Effector memory CD4-positive, alpha-beta T cell (primary cell): ENCODE results near the gene FIS1.
"Not testable (repeated sequence)": the region's sequence is repeated elsewhere in the genome, so short reads cannot be mapped to it uniquely, and the experiment has no call there.

ENCODE experiments used
- DNase-seq, 3 donors: peaks; one replicate each; pipeline ENCODE4 v3.0.0-alpha.2; 2020
- H3K27ac ChIP-seq: 2 replicates; pipeline ENCODE4 v1.7.0; 2013; ENCODE audit warnings: mild to moderate bottlenecking, low read length, moderate library complexity; ENCODE audit not compliant: insufficient read depth, poor library complexity, severe bottlenecking
- H3K27me3 ChIP-seq: replicated peaks from 2 replicates; pipeline ENCODE4 v1.7.0; 2013; ENCODE audit warnings: mild to moderate bottlenecking, low read length; ENCODE audit not compliant: insufficient read depth, control insufficient read depth, poor library complexity, severe bottlenecking
- H3K36me3 ChIP-seq: 2 replicates; pipeline ENCODE4 v1.7.0; 2013; ENCODE audit warnings: mild to moderate bottlenecking, low read length, moderate library complexity; ENCODE audit not compliant: control insufficient read depth, insufficient read depth
- H3K4me1 ChIP-seq: 2 replicates; pipeline ENCODE4 v1.7.0; 2013; ENCODE audit warnings: low read length, mild to moderate bottlenecking; ENCODE audit not compliant: control insufficient read depth, insufficient read depth, poor library complexity, severe bottlenecking
- H3K4me3 ChIP-seq: 2 replicates; pipeline ENCODE4 v1.7.0; 2013; ENCODE audit warnings: low read length, low read depth, mild to moderate bottlenecking; ENCODE audit not compliant: insufficient read depth, poor library complexity, severe bottlenecking
- H3K9me3 ChIP-seq: 2 replicates; pipeline ENCODE4 v1.7.0; 2013; ENCODE audit warnings: mild to moderate bottlenecking, low read length, moderate library complexity; ENCODE audit not compliant: control insufficient read depth
- total RNA-seq, 3 donors: gene quantifications; one replicate each; lab custom pipeline; 2026; lab: John Stamatoyannopoulos, UW

Gene FIS1
- total RNA-seq: 29.9 to 39.9 (median 39.1) reads per million in 3 donors

DNA sequence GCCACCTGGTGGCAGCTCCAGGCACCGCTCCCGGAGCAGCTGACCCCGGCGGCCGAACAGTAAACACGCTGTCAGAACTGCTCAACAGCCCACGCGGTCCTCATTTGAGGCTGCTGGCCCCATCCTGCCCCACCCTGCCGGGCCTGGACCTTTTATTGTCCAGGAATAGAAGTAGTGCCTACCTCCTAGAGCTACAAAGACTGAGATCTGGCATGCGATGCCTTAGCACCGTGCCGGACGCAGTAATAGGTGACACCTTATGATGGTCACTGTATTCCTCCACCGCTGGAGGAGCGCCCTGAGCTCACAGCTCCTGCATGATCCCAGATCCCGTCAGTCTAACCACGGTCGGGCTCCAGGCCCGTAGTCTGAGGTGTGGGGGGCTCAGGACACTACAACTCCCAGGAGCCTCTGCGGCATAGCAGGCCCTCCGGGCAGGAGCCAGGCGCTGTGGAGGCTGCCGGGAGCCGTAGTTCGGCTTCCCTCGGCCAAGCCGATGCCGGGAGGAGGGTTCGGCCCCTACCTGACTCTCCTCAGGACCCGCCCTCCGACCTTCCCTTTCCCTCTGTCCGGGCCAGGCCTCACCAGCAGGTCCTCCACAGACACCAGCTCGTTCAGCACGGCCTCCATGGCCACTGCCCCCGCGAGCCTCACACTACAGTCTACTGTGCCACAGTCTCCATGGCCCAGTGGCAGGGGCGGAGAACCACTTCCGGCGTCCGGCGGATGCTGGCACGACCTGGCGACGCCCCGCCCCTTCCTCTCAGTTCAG, at the start of gene FIS1:
Gene FIS1, minus strand, starts transcription at position 707 of the 772 bp plus-strand sequence. Its CDS starts 77 bp downstream, at position 630.
- H3K4me3 ChIP-seq: peak within 1 kb of the TSS; percentile 74
- H3K36me3 ChIP-seq: peaks cover 15% of the 10 kb centered on the region
- H3K9me3 ChIP-seq: no peaks in the 10 kb centered on the region
- H3K27ac ChIP-seq: peak within 1 kb of the TSS; percentile 80
- H3K4me1 ChIP-seq: peaks cover 13% of the 10 kb centered on the region
- no peaks in the 10 kb centered on the region for H3K27me3 ChIP-seq
- peak; percentile 78 to 88 (median 88) for DNase-seq

DNA sequence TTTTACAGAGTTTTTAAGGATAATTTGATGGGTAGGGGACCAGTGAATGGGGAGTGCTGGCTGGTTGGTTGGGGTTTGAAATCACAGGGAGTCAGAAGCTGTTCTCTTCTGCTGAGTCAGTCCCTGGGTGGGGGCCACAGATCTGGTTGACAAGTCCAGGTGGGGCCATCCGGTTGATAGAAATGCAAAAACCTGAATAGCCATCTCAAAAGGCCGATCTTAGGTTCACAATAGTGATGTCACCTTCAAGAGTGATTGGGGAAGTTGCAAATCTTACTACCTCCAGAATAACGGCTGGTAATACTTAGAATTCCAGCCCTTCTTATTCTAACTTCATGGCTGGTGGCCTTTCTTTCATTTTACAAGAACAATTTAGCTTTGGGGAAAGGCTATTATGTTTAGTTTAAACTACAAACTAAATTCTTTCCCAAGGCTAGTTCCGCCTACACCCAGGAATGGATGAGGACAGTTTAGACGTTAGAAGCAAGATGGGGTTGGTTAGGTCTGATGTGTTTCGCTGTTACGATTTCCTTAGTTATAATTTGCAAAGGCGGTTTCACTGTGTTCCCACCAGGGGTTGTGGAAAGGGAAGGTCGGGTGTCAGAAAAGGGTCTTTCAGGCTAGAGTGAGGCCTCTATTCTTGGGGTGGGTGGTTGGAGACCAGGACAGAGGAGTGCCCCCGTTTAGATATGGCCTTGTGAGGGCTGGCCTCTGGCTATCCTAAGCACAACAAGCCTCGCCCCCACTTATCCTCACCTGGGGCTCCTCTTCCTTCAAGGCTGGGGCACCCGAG, 49.4 kb upstream of the FIS1 start:
- H3K36me3 ChIP-seq: no peaks in the 10 kb centered on the region
- H3K27me3 ChIP-seq: peaks cover 9% of the 10 kb centered on the region
- peaks cover 2% of the 10 kb centered on the region for H3K4me1 ChIP-seq
- H3K9me3 ChIP-seq: no peaks in the 10 kb centered on the region
- no peak overlapping the region for H3K4me3 ChIP-seq
- DNase-seq: no peak
- H3K27ac ChIP-seq: no peak overlapping the region

DNA sequence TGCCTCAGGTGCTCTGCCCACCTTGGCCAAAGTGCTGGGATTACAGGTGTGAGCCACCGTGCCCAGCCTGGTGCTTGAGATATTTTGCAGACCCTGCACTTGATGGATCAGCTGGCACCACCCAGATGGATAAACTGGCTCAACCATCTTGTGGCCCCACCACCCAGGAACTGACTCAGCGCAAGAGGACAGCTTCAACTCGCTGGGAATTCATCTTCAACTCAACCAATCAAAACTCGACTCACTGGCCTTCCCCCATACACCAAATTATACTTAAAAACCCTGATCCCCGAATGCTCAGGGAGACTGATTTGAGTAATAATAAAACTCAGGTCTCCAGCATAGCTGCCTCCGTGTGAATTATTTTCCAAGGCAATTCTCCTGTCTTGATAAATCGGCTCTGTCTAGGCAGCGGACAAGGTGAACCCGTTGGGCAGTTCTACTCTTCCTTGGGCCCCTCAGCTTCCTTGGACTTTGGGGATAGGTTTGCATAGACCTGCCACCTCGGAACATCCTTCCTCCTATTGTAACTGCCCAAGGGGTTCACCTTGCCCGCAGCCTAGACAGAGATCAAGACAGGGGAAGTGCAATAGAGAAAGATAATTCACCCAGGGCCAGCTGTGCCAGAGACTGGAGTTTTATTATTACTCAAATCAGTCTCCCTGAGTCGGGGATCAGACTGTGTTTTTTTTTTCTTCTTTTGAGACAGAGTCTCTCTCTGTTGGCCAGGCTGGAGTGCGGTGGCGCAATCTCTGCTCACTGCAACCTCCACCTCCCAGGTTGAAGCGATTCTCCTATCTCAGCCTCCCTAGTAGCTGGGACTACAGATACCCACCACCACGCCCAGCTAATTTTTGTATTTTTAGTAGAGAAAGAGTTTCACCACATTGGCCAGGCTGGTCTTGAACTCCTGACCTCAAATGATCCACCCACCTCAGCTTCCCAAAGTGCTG, 48.5 kb upstream of the FIS1 start:
- H3K36me3 ChIP-seq, H3K4me1 ChIP-seq, H3K27me3 ChIP-seq, DNase-seq, H3K9me3 ChIP-seq, H3K4me3 ChIP-seq, H3K27ac ChIP-seq: not testable (repeated sequence)

DNA sequence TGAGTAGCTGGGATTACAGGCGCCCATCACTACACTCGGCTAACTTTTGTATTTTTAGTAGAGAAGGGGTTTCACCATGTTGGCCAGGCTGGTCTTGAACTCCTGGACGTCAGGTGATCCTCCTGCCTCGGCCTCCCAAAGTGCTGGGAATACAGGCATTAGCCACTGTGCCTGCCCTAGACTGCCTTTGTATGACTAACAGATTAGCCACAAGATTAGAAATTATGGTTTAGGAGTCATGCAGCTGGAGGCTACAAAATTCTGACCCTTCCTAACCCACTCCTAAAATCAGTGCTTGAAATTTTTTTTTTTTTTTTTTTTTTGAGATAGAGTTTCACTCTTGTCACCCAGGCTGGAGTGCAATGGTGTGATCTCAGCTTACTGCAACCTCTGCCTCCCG, 47.7 kb upstream of the FIS1 start:
- H3K27me3 ChIP-seq: not testable (repeated sequence)

DNA sequence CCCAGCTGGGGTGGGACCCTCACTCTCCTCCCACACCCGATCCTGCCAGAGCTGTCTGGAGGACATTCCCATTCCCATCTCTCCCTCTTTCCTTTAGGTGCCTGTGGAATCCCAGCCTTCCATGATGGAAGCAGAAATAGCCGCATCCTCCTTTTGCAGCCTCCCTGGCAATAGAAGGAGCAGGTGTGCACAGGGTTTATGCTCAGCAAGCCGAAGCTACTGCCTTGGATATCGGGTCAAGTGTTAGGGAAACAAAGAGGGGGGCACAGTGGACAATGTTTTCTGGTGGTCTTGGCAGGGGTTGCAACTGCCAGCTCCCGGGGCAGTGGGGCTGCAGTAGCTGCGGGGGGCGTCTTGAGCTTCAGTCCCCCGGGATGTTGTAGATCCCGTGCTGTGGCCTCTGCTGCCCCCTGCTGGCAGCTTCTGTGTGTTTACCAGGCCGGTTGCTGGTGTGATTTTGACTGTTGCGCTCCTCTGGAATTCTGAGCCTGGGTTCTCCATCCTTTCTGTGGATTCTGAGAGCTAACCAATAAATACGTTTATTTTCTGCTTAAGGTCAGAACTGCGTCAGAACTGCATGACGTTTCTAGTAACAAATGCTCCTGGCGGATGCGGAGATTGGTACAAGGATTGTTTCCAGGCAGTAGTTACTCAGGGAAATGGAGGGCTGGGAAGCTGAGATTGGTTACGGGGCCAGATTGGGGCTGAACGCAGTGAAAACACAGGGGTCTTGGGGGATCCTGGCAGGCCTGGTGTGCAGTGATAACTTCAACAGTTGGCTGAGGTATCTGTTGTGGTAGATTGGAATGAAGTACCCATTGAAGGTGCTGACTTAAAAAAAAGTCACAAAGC, 45.5 kb upstream of the FIS1 start:
- DNase-seq: peak; percentile 24 to 47 (median 28)

More for the DNA sequence above, 47.7 kb upstream of the FIS1 start:
- H3K4me1 ChIP-seq, H3K36me3 ChIP-seq, H3K27ac ChIP-seq, H3K4me3 ChIP-seq, H3K9me3 ChIP-seq, DNase-seq: not testable (repeated sequence)

DNA sequence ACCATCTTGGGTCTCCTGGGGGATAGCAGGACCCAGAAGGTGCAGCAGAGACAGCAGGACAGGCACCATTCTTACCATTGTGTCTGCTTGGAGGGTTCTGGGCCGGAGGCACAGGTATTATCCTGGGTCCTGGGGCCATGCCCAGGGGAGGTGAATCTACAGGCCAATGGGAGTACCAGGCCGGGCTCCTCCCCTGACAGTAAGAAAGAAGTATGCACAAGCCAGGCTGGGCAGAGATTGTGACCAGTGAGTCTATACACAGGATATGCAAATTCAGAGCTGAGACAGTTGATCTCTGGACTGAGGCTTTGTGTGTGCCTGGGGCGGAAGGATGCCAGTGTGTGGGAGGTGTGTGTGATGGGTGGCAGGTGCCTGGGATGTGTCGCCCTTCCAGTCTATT, 44.8 kb upstream of the FIS1 start:
- H3K4me3 ChIP-seq, H3K4me1 ChIP-seq, H3K27me3 ChIP-seq, H3K36me3 ChIP-seq, H3K9me3 ChIP-seq, H3K27ac ChIP-seq, DNase-seq: not testable (repeated sequence)

More for the DNA sequence above, 45.5 kb upstream of the FIS1 start:
- H3K36me3 ChIP-seq, H3K9me3 ChIP-seq, H3K4me1 ChIP-seq, H3K27me3 ChIP-seq, H3K27ac ChIP-seq, H3K4me3 ChIP-seq: not testable (repeated sequence)

DNA sequence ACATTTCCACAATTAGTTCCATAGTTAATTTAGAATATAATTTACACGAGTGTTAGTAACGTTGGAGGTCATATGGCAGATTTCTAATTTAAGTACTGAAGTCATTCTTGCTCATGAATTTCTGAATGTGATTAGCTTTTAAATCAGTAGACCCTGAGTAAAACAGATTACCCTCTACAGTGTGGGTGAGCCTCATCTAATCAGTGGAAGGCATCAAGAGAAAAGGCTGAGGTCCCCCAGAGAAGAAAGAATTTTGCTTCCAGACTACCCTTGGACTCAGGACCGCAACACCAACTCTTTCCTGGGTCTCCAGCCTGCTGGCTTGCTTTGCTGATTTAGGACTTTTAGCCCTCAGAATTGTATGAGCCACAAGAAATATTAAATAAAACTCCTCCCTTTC, 43.6 kb upstream of the FIS1 start:
- H3K36me3 ChIP-seq: no peaks in the 10 kb centered on the region
- H3K27me3 ChIP-seq: no peaks in the 10 kb centered on the region
- H3K9me3 ChIP-seq: no peaks in the 10 kb centered on the region
- DNase-seq: no peak
- no peaks in the 10 kb centered on the region for H3K4me1 ChIP-seq
- H3K27ac ChIP-seq: no peak overlapping the region
- no peak overlapping the region for H3K4me3 ChIP-seq

DNA sequence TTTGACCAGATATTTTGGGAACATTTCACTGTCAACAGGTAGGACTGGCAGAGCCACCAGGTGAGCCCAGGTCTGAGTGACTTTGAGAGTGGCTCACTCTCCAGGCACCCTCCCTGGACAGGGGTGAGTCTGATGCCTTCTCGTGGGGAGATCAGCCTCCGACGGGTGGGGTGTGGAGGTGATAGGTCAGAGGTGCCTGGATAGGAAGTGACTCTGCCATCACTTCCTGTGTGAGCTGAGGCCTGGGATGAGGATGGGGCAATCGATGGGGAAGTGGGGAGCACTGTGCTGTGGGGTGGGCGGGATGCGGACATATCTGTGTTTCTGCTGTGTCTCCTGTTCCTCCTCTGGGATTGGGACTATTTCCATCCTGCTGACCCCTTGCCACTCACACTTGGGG, 42.2 kb upstream of the FIS1 start:
- no peaks in the 10 kb centered on the region for H3K27me3 ChIP-seq
- peaks cover 5% of the 10 kb centered on the region for H3K4me1 ChIP-seq
- H3K36me3 ChIP-seq: no peaks in the 10 kb centered on the region
- H3K27ac ChIP-seq: no peak overlapping the region
- H3K4me3 ChIP-seq: no peak overlapping the region
- DNase-seq: no peak
- no peaks in the 10 kb centered on the region for H3K9me3 ChIP-seq

DNA sequence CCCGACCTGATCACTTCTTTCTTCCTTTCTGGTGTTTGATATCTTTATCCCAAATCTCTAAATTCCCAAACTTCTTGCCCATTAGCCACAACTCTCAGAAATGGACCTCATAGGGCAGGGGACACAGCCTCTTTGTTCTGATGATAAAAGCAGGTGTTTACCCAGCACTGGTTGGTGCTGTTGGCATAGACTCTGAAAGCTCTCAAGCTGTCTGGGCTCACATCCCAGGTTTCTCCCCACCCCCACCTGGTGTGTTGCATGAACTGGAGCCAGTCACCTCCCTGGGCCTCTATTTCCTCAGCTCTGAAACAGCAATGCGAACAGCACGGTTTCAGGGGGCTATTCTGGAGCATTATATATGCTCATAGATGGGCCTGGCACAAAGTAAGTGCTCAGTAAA, 41.0 kb upstream of the FIS1 start:
- not testable (repeated sequence) for H3K27ac ChIP-seq, H3K36me3 ChIP-seq, H3K4me1 ChIP-seq, DNase-seq, H3K9me3 ChIP-seq, H3K27me3 ChIP-seq, H3K4me3 ChIP-seq
